NCI-H446 (cell line): Measurements from ENCODE around the gene ZC3HAV1.

Source experiments
- DNase-seq, 2 experiments: peaks; one replicate each; lab custom pipeline; 2025; lab: John Stamatoyannopoulos, UW

ZC3HAV1 gene

GRCh38 chr7:139016931-139017511, 92.5 kb downstream of the ZC3HAV1 start:
- DNase-seq = peak; percentile 28 to 75

DNA sequence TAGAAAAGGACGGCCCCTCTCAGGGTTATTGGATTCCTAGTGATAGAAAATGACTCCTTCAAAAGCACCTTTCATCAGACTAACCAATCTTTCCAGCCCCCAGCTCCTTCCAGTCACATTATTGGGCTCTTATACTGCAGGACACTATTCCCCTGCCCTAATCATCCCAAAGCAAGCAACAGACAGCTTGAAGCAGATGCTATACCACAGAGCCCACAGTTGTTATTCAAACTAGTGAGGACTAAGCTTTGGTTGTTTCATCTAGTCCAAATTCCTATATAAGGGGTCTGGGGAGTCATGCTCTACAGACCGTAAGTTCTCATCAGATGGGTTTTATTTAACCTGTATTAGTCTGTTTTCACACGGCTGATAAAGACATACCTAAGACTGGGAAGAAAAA, 98.1 kb downstream of the ZC3HAV1 start:
- no peak for DNase-seq

- no peak for DNase-seq
Measured at GRCh38 chr7:139004321-139005090, 105.0 kb downstream of the ZC3HAV1 start.

DNA sequence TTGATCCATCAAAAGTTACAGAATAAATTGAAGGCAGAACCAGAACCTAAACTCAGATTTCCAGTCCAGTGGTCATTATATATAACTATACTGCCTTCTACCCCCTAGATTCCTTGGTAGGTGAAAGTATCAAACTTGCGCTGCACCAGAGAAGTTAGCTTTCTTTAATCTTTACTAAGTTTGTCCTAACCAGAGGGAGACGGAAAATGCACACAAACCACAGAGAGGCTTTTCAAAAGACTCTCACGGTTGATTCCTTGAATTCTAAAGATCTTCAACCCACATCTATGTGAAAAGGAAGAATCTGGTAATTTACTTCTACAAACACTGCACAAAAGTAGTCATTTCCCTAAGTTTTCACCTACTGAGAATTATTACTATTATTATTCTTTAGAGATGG, 110.1 kb downstream of the ZC3HAV1 start:
- DNase-seq = no peak
